Measurements from ENCODE around the gene KLHDC3. TPM values are rescaled to one million over a fixed set of nuclear protein-coding genes. Genes with fewer than 3 reads are reported as not detected.

Gene KLHDC3
- total and polyA plus RNA-seq, 9 of the 15 experiments (the other 6 are each of a cell fraction or from before 2014, with no cell fraction given), result 4.5 to 171 (median 107) TPM

DNA sequence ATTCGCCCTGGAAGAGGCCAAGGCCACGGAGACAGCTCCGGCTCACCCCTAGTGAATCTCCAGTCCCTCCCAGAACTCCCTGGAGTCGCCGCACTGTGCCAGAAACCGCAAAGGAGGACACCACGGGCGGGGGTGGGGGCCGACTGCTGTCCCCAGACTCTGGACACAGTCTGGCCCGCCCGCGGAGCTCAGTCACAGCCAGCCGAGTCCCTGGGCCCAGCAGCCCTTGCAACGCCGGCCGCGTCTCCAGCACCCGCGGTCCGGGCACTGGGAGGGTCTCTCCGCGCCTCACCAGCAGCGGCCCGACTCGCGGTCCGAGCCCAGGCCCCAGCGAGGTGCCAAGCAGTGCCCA is 35.6 kb upstream of the KLHDC3 start (continued):
- TF ChIP-seq ZNF609 (CRISPR knock-in tag; IDR thresholded peaks at IDR 0.05; ENCODE audit: borderline replicate concordance) (no peak), SMAD1 (IDR thresholded peaks at IDR 0.05; ENCODE audit: low read depth, low read length, partially characterized antibody) (peak; percentile 13), MAZ (CRISPR knock-in tag; conservative IDR thresholded peaks at IDR 0.05 in 1 of 2, IDR thresholded peaks at IDR 0.05 in 1 of 2) (peak in 1 of 2 experiments; percentile 12; a peak in 2 of 4 replicates), ZNF143 (CRISPR knock-in tag; IDR thresholded peaks at IDR 0.05) (peak; percentile 63), EGR1 (conservative IDR thresholded peaks at IDR 0.05) (peak; percentile 73), UBTF (IDR thresholded peaks at IDR 0.05; ENCODE audit: borderline replicate concordance in 1 of 2, low read depth in 2 of 2, low read length in 2 of 2) (peak; percentile 27 to 92; a peak in 3 of 4 replicates), RBM14 (IDR thresholded peaks at IDR 0.05; ENCODE audit: borderline replicate concordance, insufficient read depth, low read depth, low read length) (0 out of 2 replicates have a peak, but pooled peaks have one; percentile 54), ZNF584 (CRISPR knock-in tag; IDR thresholded peaks at IDR 0.05; ENCODE audit: low read depth) (no peak), FOXM1 (IDR thresholded peaks at IDR 0.05; ENCODE audit: low read depth) (no peak), FOXM1 (CRISPR knock-in tag; IDR thresholded peaks at IDR 0.05; ENCODE audit: low read depth) (peak; percentile 82), JUN (IDR thresholded peaks at IDR 0.05; ENCODE audit: borderline replicate concordance, low read depth, low read length) (no peak), JUN (CRISPR knock-in tag; IDR thresholded peaks at IDR 0.05; ENCODE audit: borderline replicate concordance) (peak; percentile 54; the same call in 1 of the 2 replicates), ZNF146 (CRISPR knock-in tag; IDR thresholded peaks at IDR 0.05; ENCODE audit: unreplicated experiment) (peak; percentile 28), RBM25 (IDR thresholded peaks at IDR 0.05; ENCODE audit: low read depth, low read length, severe bottlenecking) (no peak)
